ENCODE data around the gene ANKRD16. TPM values are rescaled to one million over a fixed set of nuclear protein-coding genes. Genes with fewer than 3 reads are reported as not detected.
"Not testable (repeated sequence)": the region's sequence is repeated elsewhere in the genome, so short reads cannot be mapped to it uniquely, and the experiment has no call there.

The ANKRD16 gene
- total RNA-seq, 1 donor from 2014 or later = 6.0 TPM

- no peak for DNase-seq (ENCODE audit: low spot score)
These were observed 13.4 kb downstream of the ANKRD16 start for GRCh38 chr10:5876181-5876768.

GRCh38 chr10:5873515-5873995, 16.1 kb downstream of the ANKRD16 start:
- peak; percentile 81 for DNase-seq (ENCODE audit: low spot score)

- no peak for DNase-seq (ENCODE audit: low spot score)
These were observed 18.1 kb downstream of the ANKRD16 start for GRCh38 chr10:5871596-5871995.

- DNase-seq (ENCODE audit: low spot score) = no peak
These were observed 20.5 kb downstream of the ANKRD16 start for GRCh38 chr10:5869156-5869555.

GRCh38 chr10:5868383-5868782, 21.3 kb downstream of the ANKRD16 start:
- not testable (repeated sequence) for DNase-seq (ENCODE audit: low spot score)

GRCh38 chr10:5867091-5867615, 22.5 kb downstream of the ANKRD16 start:
- peak; percentile 9 for DNase-seq (ENCODE audit: low spot score)

GRCh38 chr10:5866451-5867081, 23.1 kb downstream of the ANKRD16 start:
- DNase-seq (ENCODE audit: low spot score) = not testable (repeated sequence)

- not testable (repeated sequence) for DNase-seq (ENCODE audit: low spot score)
These were observed 26.6 kb downstream of the ANKRD16 start for GRCh38 chr10:5862981-5863685.

- no peak for DNase-seq (ENCODE audit: low spot score)
These were observed 27.2 kb downstream of the ANKRD16 start for GRCh38 chr10:5862360-5862961.

- DNase-seq (ENCODE audit: low spot score) = peak; percentile 40
These were observed 29.6 kb downstream of the ANKRD16 start for GRCh38 chr10:5860066-5860465.

- no peak for DNase-seq (ENCODE audit: low spot score)
These were observed 30.9 kb downstream of the ANKRD16 start for GRCh38 chr10:5858811-5859210.

- DNase-seq (ENCODE audit: low spot score) = no peak
These were observed 33.0 kb downstream of the ANKRD16 start for GRCh38 chr10:5856701-5857004.

- DNase-seq (ENCODE audit: low spot score) = no peak
These were observed 33.6 kb downstream of the ANKRD16 start for GRCh38 chr10:5855979-5856700.

GRCh38 chr10:5854131-5854475, 35.6 kb downstream of the ANKRD16 start:
- peak; percentile 79 for DNase-seq (ENCODE audit: low spot score)

GRCh38 chr10:5846667-5847066, 43.0 kb downstream of the ANKRD16 start:
- DNase-seq (ENCODE audit: low spot score) = not testable (repeated sequence)

- peak; percentile 13 for DNase-seq (ENCODE audit: low spot score)
These were observed 45.2 kb downstream of the ANKRD16 start for GRCh38 chr10:5844345-5845055.

- no peak for DNase-seq (ENCODE audit: low spot score)
These were observed 45.9 kb downstream of the ANKRD16 start for GRCh38 chr10:5843686-5844344.

- no peak for DNase-seq (ENCODE audit: low spot score)
These were observed 47.7 kb downstream of the ANKRD16 start for GRCh38 chr10:5841965-5842364.

- no peak for DNase-seq (ENCODE audit: low spot score)
These were observed 49.1 kb downstream of the ANKRD16 start for GRCh38 chr10:5840314-5841307.
